Measurements from ENCODE around the gene MED17. TPM values are rescaled to one million over a fixed set of nuclear protein-coding genes. Genes with fewer than 3 reads are reported as not detected.

Gene MED17
- total RNA-seq, 1 experiment from 2014 or later, result 29.6 TPM

DNA sequence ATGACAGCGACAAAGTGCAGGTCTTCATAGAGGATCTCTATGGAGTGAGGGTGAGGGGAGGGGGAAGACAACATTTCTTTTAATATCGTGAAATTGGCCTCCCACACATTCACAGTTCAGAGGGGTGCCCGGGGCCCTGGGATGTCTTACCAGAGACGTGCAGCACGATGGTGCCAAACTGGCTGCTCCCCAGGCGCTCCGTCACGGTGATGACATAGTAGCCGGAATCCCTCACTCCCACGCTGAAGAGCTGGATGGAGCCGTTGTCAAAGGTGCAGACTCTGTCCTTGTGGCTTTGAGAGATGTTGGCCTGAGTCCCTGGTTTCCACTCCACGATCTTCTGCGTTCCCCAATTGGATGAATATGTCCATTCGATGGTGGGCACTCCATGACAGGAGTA is 36.8 kb downstream of the MED17 start:
- Mint-ChIP-seq H3K27ac (0 out of 2 replicates have a peak overlapping the region, but pooled peaks have one; percentile 57), H3K4me1 (peaks cover 35% of the 10 kb centered on the region), H3K4me3 (no peak overlapping the region), H3K36me3 (0 out of 2 replicates have a peak, but pooled peaks cover 2% of the 10 kb centered on the region), H3K9me3 (no peaks in the 10 kb centered on the region), H3K27me3 (ENCODE audit: low read depth) (no peaks in the 10 kb centered on the region)
- DNase-seq (ENCODE audit: low spot score), result no peak
- POLR2A ChIA-PET, result no interaction called here
- CTCF ChIA-PET, result no interaction called here
- no peak for TF ChIP-seq RORB (CRISPR knock-in tag; IDR thresholded peaks at IDR 0.05)
- no peak for TF ChIP-seq MYBL2 (CRISPR knock-in tag; IDR thresholded peaks at IDR 0.05)
- TF ChIP-seq, protein P1, sequence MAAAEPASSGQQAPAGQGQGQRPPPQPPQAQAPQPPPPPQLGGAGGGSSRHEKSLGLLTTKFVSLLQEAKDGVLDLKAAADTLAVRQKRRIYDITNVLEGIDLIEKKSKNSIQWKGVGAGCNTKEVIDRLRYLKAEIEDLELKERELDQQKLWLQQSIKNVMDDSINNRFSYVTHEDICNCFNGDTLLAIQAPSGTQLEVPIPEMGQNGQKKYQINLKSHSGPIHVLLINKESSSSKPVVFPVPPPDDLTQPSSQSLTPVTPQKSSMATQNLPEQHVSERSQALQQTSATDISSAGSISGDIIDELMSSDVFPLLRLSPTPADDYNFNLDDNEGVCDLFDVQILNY (CRISPR knock-in tag; IDR thresholded peaks at IDR 0.05), result no peak
- no peak for TF ChIP-seq EMX1 (CRISPR knock-in tag; IDR thresholded peaks at IDR 0.05)
- TF ChIP-seq ZBTB21 (CRISPR knock-in tag; IDR thresholded peaks at IDR 0.05; ENCODE audit: borderline replicate concordance), result no peak
- TF ChIP-seq, protein P2, sequence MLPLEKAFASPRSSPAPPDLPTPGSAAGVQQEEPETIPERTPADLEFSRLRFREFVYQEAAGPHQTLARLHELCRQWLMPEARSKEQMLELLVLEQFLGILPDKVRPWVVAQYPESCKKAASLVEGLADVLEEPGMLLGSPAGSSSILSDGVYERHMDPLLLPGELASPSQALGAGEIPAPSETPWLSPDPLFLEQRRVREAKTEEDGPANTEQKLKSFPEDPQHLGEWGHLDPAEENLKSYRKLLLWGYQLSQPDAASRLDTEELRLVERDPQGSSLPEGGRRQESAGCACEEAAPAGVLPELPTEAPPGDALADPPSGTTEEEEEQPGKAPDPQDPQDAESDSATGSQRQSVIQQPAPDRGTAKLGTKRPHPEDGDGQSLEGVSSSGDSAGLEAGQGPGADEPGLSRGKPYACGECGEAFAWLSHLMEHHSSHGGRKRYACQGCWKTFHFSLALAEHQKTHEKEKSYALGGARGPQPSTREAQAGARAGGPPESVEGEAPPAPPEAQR (CRISPR knock-in tag; IDR thresholded peaks at IDR 0.05), result no peak
- TF ChIP-seq ZNF317 (CRISPR knock-in tag; IDR thresholded peaks at IDR 0.05; ENCODE audit: borderline replicate concordance, low read depth), result no peak
- TF ChIP-seq FOXP1 (CRISPR knock-in tag; IDR thresholded peaks at IDR 0.05; ENCODE audit: borderline replicate concordance), result no peak
- no peak for TF ChIP-seq NR3C1 (CRISPR knock-in tag; conservative IDR thresholded peaks at IDR 0.05; ENCODE audit: low read depth)
- TF ChIP-seq, protein P3, sequence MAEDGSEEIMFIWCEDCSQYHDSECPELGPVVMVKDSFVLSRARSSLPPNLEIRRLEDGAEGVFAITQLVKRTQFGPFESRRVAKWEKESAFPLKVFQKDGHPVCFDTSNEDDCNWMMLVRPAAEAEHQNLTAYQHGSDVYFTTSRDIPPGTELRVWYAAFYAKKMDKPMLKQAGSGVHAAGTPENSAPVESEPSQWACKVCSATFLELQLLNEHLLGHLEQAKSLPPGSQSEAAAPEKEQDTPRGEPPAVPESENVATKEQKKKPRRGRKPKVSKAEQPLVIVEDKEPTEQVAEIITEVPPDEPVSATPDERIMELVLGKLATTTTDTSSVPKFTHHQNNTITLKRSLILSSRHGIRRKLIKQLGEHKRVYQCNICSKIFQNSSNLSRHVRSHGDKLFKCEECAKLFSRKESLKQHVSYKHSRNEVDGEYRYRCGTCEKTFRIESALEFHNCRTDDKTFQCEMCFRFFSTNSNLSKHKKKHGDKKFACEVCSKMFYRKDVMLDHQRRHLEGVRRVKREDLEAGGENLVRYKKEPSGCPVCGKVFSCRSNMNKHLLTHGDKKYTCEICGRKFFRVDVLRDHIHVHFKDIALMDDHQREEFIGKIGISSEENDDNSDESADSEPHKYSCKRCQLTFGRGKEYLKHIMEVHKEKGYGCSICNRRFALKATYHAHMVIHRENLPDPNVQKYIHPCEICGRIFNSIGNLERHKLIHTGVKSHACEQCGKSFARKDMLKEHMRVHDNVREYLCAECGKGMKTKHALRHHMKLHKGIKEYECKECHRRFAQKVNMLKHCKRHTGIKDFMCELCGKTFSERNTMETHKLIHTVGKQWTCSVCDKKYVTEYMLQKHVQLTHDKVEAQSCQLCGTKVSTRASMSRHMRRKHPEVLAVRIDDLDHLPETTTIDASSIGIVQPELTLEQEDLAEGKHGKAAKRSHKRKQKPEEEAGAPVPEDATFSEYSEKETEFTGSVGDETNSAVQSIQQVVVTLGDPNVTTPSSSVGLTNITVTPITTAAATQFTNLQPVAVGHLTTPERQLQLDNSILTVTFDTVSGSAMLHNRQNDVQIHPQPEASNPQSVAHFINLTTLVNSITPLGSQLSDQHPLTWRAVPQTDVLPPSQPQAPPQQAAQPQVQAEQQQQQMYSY (CRISPR knock-in tag; IDR thresholded peaks at IDR 0.05), result no peak
- no peak for ATAC-seq

DNA sequence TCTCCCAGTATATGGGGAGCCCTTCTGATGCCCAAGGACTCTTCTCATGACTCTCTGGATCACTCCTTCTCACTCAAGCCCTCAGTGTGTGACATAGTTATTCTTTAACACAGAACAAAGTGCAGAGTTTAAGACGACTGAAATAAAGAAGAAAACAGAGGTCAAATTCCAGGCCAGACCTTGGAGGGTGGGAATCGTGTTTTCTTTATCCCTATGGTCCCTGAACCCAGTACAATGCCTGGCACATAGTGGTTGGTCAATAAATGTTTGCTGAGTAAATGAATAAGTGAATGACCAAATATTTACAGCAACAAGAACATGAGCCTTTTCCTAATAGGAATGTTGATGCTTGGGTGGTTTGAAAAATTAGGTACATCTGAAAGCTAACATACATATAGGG is 37.5 kb downstream of the MED17 start:
- H3K4me3 Mint-ChIP-seq, result no peak overlapping the region
- ChIA-PET POLR2A (no interaction called here), CTCF (no interaction called here)
- no peaks in the 10 kb centered on the region for H3K9me3 Mint-ChIP-seq
- H3K36me3 Mint-ChIP-seq, result no peaks in the 10 kb centered on the region
- H3K4me1 Mint-ChIP-seq, result peaks cover 35% of the 10 kb centered on the region
- DNase-seq (ENCODE audit: low spot score), result no peak
- no peak for ATAC-seq
- TF ChIP-seq CTCF (IDR thresholded peaks at IDR 0.05) (no peak), GABPB1 (CRISPR knock-in tag; IDR thresholded peaks at IDR 0.05) (no peak), FOXJ3 (CRISPR knock-in tag; IDR thresholded peaks at IDR 0.05; ENCODE audit: borderline replicate concordance) (no peak), IRF2 (CRISPR knock-in tag; IDR thresholded peaks at IDR 0.05; ENCODE audit: borderline replicate concordance, low read depth) (no peak), NR3C1 (CRISPR knock-in tag; conservative IDR thresholded peaks at IDR 0.05; ENCODE audit: low read depth) (no peak), ZNF396 (CRISPR knock-in tag; IDR thresholded peaks at IDR 0.05; ENCODE audit: borderline replicate concordance) (no peak)
- TF ChIP-seq, protein P4, sequence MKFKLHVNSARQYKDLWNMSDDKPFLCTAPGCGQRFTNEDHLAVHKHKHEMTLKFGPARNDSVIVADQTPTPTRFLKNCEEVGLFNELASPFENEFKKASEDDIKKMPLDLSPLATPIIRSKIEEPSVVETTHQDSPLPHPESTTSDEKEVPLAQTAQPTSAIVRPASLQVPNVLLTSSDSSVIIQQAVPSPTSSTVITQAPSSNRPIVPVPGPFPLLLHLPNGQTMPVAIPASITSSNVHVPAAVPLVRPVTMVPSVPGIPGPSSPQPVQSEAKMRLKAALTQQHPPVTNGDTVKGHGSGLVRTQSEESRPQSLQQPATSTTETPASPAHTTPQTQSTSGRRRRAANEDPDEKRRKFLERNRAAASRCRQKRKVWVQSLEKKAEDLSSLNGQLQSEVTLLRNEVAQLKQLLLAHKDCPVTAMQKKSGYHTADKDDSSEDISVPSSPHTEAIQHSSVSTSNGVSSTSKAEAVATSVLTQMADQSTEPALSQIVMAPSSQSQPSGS (CRISPR knock-in tag; IDR thresholded peaks at IDR 0.05; ENCODE audit: borderline replicate concordance, low read depth), result no peak
- TF ChIP-seq, protein P5, sequence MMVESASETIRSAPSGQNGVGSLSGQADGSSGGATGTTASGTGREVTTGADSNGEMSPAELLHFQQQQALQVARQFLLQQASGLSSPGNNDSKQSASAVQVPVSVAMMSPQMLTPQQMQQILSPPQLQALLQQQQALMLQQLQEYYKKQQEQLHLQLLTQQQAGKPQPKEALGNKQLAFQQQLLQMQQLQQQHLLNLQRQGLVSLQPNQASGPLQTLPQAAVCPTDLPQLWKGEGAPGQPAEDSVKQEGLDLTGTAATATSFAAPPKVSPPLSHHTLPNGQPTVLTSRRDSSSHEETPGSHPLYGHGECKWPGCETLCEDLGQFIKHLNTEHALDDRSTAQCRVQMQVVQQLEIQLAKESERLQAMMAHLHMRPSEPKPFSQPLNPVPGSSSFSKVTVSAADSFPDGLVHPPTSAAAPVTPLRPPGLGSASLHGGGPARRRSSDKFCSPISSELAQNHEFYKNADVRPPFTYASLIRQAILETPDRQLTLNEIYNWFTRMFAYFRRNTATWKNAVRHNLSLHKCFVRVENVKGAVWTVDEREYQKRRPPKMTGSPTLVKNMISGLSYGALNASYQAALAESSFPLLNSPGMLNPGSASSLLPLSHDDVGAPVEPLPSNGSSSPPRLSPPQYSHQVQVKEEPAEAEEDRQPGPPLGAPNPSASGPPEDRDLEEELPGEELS (CRISPR knock-in tag; IDR thresholded peaks at IDR 0.05), result no peak
- TF ChIP-seq, protein P6, sequence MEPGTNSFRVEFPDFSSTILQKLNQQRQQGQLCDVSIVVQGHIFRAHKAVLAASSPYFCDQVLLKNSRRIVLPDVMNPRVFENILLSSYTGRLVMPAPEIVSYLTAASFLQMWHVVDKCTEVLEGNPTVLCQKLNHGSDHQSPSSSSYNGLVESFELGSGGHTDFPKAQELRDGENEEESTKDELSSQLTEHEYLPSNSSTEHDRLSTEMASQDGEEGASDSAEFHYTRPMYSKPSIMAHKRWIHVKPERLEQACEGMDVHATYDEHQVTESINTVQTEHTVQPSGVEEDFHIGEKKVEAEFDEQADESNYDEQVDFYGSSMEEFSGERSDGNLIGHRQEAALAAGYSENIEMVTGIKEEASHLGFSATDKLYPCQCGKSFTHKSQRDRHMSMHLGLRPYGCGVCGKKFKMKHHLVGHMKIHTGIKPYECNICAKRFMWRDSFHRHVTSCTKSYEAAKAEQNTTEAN (CRISPR knock-in tag; IDR thresholded peaks at IDR 0.05), result no peak
- no peak overlapping the region for H3K27ac Mint-ChIP-seq
- no peaks in the 10 kb centered on the region for H3K27me3 Mint-ChIP-seq (ENCODE audit: low read depth)

Measured in WTC11 (cell line).